ENCODE data around the gene SRGN.

The SRGN gene

GRCh38 chr10:69142983-69143382 is 55.1 kb downstream of the SRGN start:
- DNase-seq = no peak

GRCh38 chr10:69145329-69145728 is 57.4 kb downstream of the SRGN start:
- DNase-seq = no peak

GRCh38 chr10:69145864-69146263 is 58.0 kb downstream of the SRGN start:
- DNase-seq = no peak

GRCh38 chr10:69146759-69147158 is 58.9 kb downstream of the SRGN start:
- DNase-seq = peak; percentile 31 to 42

- DNase-seq = no peak
Observed at GRCh38 chr10:69151984-69152383, 64.1 kb downstream of the SRGN start.

GRCh38 chr10:69153227-69153626 is 65.3 kb downstream of the SRGN start:
- no peak for DNase-seq
